SU-DHL-6 (cell line): ENCODE measurements around the gene LRRC17.

Experiments
- CTCF ChIP-seq: fragments of 200-600 bp; sonication (generic); IDR thresholded peaks from one replicate; pipeline ENCODE4 v1.5.1; 2017; ENCODE audit warnings: antibody characterized with exemption, mild to moderate bottlenecking, low read length, moderate library complexity; ENCODE audit not compliant: insufficient read depth, poor library complexity, severe bottlenecking
- EZH2phosphoT487 ChIP-seq: fragments of 200-600 bp; sonication (generic), shearing (Covaris generic); conservative IDR thresholded peaks from 2 replicates; pipeline ENCODE4 v1.6.1; 2018; ENCODE audit warnings: mild to moderate bottlenecking, antibody characterized with exemption, low read length, moderate library complexity, mixed read lengths

GRCh38 chr7:102935450-102936115 is 22.8 kb downstream of the LRRC17 start:
- TF ChIP-seq CTCF = no peak
- TF ChIP-seq EZH2phosphoT487 = no peak
